ENCODE results near the gene YWHAQ. TPM values are rescaled to one million over a fixed set of nuclear protein-coding genes. Genes with fewer than 3 reads are reported as not detected.

YWHAQ gene
- total RNA-seq, 1 donor from 2014 or later = 655 TPM

- Mint-ChIP-seq H3K9me3 (no peaks in the 10 kb centered on the region), H3K27me3 (ENCODE audit: insufficient read depth, low read depth) (peaks cover 8% of the 10 kb centered on the region), H3K4me1 (peaks cover 25% of the 10 kb centered on the region), H3K4me3 (no peak overlapping the region), H3K27ac (peak overlapping the region; percentile 43), H3K36me3 (no peaks in the 10 kb centered on the region)
- Histone ChIP-seq H3K27ac (no peak overlapping the region), H3K9me3 (ENCODE audit: low read depth) (no peaks in the 10 kb centered on the region), H3K36me3 (no peaks in the 10 kb centered on the region), H3K9ac (no peak overlapping the region), H3K79me2 (ENCODE audit: low read depth) (no peaks in the 10 kb centered on the region), H3K27me3 (no peaks in the 10 kb centered on the region), H2AFZ (replicated peaks) (no peak overlapping the region), H3K4me1 (peaks cover 5% of the 10 kb centered on the region), H3K4me3 (no peak overlapping the region), H3F3A (ENCODE audit: low read depth) (no peaks in the 10 kb centered on the region), H4K20me1 (ENCODE audit: low read depth) (no peaks in the 10 kb centered on the region), H3K4me2 (no peak overlapping the region)
- no peak for TF ChIP-seq EZH2phosphoT487 (IDR thresholded peaks at IDR 0.05)
- no peak for TF ChIP-seq CTCF (IDR thresholded peaks at IDR 0.05)
- TF ChIP-seq EZH2 (IDR thresholded peaks at IDR 0.05) = no peak
- no peak for DNase-seq (ENCODE audit: low spot score)
Observed at GRCh38 chr2:9661261-9661660, 30.5 kb upstream of the YWHAQ start.

- H3K4me2 ChIP-seq = no peak overlapping the region
- TF ChIP-seq CTCF (IDR thresholded peaks at IDR 0.05) = no peak
- no peak overlapping the region for H3K27ac Mint-ChIP-seq
Observed at GRCh38 chr2:9660781-9661180, 30.0 kb upstream of the YWHAQ start.

GRCh38 chr2:9660154-9660553 is 29.4 kb upstream of the YWHAQ start:
- no peak overlapping the region for H3K27ac ChIP-seq
- Mint-ChIP-seq H3K4me3 (no peak overlapping the region), H3K27ac (no peak overlapping the region), H3K36me3 (no peaks in the 10 kb centered on the region), H3K9me3 (no peaks in the 10 kb centered on the region), H3K4me1 (peaks cover 31% of the 10 kb centered on the region), H3K27me3 (ENCODE audit: insufficient read depth, low read depth) (peaks cover 8% of the 10 kb centered on the region)
- H3K4me3 ChIP-seq = no peak overlapping the region
- TF ChIP-seq CTCF (IDR thresholded peaks at IDR 0.05) (no peak), EZH2 (IDR thresholded peaks at IDR 0.05) (no peak), EZH2phosphoT487 (IDR thresholded peaks at IDR 0.05) (no peak)
- no peaks in the 10 kb centered on the region for H3K9me3 ChIP-seq (ENCODE audit: low read depth)
- peaks cover 9% of the 10 kb centered on the region for H3K4me1 ChIP-seq
- no peak overlapping the region for H2AFZ ChIP-seq (replicated peaks)
- no peaks in the 10 kb centered on the region for H3F3A ChIP-seq (ENCODE audit: low read depth)
- no peaks in the 10 kb centered on the region for H3K27me3 ChIP-seq
- H3K36me3 ChIP-seq = no peaks in the 10 kb centered on the region
- no peak overlapping the region for H3K9ac ChIP-seq
- no peak overlapping the region for H3K4me2 ChIP-seq
- no peaks in the 10 kb centered on the region for H3K79me2 ChIP-seq (ENCODE audit: low read depth)
- DNase-seq (ENCODE audit: low spot score) = no peak
- H4K20me1 ChIP-seq (ENCODE audit: low read depth) = no peaks in the 10 kb centered on the region

More at GRCh38 chr2:9660781-9661180, 30.0 kb upstream of the YWHAQ start:
- H3K9me3 Mint-ChIP-seq = no peaks in the 10 kb centered on the region
- no peaks in the 10 kb centered on the region for H3K36me3 ChIP-seq
- no peak overlapping the region for H3K9ac ChIP-seq
- no peak overlapping the region for H3K4me3 ChIP-seq
- no peaks in the 10 kb centered on the region for H3F3A ChIP-seq (ENCODE audit: low read depth)
- H3K9me3 ChIP-seq (ENCODE audit: low read depth) = no peaks in the 10 kb centered on the region
- H4K20me1 ChIP-seq (ENCODE audit: low read depth) = no peaks in the 10 kb centered on the region
- no peaks in the 10 kb centered on the region for H3K27me3 ChIP-seq
- DNase-seq (ENCODE audit: low spot score) = no peak
- peaks cover 9% of the 10 kb centered on the region for H3K4me1 ChIP-seq
- peaks cover 28% of the 10 kb centered on the region for H3K4me1 Mint-ChIP-seq
- H3K27ac ChIP-seq = no peak overlapping the region
- H3K4me3 Mint-ChIP-seq = no peak overlapping the region
- H2AFZ ChIP-seq (replicated peaks) = no peak overlapping the region
- H3K79me2 ChIP-seq (ENCODE audit: low read depth) = no peaks in the 10 kb centered on the region
- H3K27me3 Mint-ChIP-seq (ENCODE audit: insufficient read depth, low read depth) = peaks cover 8% of the 10 kb centered on the region
- H3K36me3 Mint-ChIP-seq = no peaks in the 10 kb centered on the region

Data from neural progenitor cell (in vitro differentiated cells).